ENCODE measurements around the gene LRRC25. TPM values are rescaled to one million over a fixed set of nuclear protein-coding genes. Genes with fewer than 3 reads are reported as not detected.
"Not testable (repeated sequence)": the region's sequence is repeated elsewhere in the genome, so short reads cannot be mapped to it uniquely, and the experiment has no call there.

The LRRC25 gene
- total RNA-seq, 1 experiment from 2014 or later, result 0.31 TPM

DNA sequence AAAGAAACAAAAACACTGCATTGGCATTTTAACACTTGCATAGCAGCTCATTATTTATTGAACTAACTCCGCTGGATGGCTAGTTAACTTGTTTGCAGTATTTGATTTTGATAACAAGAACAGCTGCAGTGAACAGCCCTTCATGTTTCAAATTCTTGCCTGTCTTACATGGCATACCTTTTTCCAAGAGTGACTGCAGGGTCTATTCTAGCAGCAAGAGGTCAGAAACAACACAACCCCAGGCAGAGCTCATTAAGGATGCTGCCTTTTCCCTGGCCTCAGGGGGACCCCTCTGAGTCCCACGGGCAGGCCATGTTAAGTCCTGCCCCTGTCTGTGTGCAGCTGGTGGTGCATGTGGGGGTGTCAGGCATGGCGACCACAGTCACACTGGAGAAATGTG lies 40.4 kb downstream of the LRRC25 start:
- TF ChIP-seq SOX15 (CRISPR knock-in tag; IDR thresholded peaks at IDR 0.05), result no peak
- TF ChIP-seq ZNF263 (CRISPR knock-in tag; IDR thresholded peaks at IDR 0.05; ENCODE audit: low read depth), result no peak
- TF ChIP-seq RORB (CRISPR knock-in tag; IDR thresholded peaks at IDR 0.05), result no peak
- TF ChIP-seq ESRRA (CRISPR knock-in tag; IDR thresholded peaks at IDR 0.05; ENCODE audit: borderline replicate concordance), result no peak
- TF ChIP-seq, protein P1, sequence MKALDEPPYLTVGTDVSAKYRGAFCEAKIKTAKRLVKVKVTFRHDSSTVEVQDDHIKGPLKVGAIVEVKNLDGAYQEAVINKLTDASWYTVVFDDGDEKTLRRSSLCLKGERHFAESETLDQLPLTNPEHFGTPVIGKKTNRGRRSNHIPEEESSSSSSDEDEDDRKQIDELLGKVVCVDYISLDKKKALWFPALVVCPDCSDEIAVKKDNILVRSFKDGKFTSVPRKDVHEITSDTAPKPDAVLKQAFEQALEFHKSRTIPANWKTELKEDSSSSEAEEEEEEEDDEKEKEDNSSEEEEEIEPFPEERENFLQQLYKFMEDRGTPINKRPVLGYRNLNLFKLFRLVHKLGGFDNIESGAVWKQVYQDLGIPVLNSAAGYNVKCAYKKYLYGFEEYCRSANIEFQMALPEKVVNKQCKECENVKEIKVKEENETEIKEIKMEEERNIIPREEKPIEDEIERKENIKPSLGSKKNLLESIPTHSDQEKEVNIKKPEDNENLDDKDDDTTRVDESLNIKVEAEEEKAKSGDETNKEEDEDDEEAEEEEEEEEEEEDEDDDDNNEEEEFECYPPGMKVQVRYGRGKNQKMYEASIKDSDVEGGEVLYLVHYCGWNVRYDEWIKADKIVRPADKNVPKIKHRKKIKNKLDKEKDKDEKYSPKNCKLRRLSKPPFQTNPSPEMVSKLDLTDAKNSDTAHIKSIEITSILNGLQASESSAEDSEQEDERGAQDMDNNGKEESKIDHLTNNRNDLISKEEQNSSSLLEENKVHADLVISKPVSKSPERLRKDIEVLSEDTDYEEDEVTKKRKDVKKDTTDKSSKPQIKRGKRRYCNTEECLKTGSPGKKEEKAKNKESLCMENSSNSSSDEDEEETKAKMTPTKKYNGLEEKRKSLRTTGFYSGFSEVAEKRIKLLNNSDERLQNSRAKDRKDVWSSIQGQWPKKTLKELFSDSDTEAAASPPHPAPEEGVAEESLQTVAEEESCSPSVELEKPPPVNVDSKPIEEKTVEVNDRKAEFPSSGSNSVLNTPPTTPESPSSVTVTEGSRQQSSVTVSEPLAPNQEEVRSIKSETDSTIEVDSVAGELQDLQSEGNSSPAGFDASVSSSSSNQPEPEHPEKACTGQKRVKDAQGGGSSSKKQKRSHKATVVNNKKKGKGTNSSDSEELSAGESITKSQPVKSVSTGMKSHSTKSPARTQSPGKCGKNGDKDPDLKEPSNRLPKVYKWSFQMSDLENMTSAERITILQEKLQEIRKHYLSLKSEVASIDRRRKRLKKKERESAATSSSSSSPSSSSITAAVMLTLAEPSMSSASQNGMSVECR (CRISPR knock-in tag; IDR thresholded peaks at IDR 0.05; ENCODE audit: borderline replicate concordance), result no peak
- TF ChIP-seq ZBTB21 (CRISPR knock-in tag; IDR thresholded peaks at IDR 0.05; ENCODE audit: borderline replicate concordance), result no peak
- TF ChIP-seq, protein P2, sequence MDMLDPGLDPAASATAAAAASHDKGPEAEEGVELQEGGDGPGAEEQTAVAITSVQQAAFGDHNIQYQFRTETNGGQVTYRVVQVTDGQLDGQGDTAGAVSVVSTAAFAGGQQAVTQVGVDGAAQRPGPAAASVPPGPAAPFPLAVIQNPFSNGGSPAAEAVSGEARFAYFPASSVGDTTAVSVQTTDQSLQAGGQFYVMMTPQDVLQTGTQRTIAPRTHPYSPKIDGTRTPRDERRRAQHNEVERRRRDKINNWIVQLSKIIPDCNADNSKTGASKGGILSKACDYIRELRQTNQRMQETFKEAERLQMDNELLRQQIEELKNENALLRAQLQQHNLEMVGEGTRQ (CRISPR knock-in tag; IDR thresholded peaks at IDR 0.05), result no peak
- TF ChIP-seq TEAD1 (CRISPR knock-in tag; IDR thresholded peaks at IDR 0.05), result no peak
- no peak for TF ChIP-seq ZNF671 (CRISPR knock-in tag; IDR thresholded peaks at IDR 0.05)
- TF ChIP-seq, protein P3, sequence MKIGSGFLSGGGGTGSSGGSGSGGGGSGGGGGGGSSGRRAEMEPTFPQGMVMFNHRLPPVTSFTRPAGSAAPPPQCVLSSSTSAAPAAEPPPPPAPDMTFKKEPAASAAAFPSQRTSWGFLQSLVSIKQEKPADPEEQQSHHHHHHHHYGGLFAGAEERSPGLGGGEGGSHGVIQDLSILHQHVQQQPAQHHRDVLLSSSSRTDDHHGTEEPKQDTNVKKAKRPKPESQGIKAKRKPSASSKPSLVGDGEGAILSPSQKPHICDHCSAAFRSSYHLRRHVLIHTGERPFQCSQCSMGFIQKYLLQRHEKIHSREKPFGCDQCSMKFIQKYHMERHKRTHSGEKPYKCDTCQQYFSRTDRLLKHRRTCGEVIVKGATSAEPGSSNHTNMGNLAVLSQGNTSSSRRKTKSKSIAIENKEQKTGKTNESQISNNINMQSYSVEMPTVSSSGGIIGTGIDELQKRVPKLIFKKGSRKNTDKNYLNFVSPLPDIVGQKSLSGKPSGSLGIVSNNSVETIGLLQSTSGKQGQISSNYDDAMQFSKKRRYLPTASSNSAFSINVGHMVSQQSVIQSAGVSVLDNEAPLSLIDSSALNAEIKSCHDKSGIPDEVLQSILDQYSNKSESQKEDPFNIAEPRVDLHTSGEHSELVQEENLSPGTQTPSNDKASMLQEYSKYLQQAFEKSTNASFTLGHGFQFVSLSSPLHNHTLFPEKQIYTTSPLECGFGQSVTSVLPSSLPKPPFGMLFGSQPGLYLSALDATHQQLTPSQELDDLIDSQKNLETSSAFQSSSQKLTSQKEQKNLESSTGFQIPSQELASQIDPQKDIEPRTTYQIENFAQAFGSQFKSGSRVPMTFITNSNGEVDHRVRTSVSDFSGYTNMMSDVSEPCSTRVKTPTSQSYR (CRISPR knock-in tag; IDR thresholded peaks at IDR 0.05), result no peak
- TF ChIP-seq CREB1 (CRISPR knock-in tag; IDR thresholded peaks at IDR 0.05), result no peak
- no peak for TF ChIP-seq EMX1 (CRISPR knock-in tag; IDR thresholded peaks at IDR 0.05)
- TF ChIP-seq ETV6 (CRISPR knock-in tag; IDR thresholded peaks at IDR 0.05), result no peak
- TF ChIP-seq ZNF416 (CRISPR knock-in tag; IDR thresholded peaks at IDR 0.05), result no peak
- TF ChIP-seq, protein P4, sequence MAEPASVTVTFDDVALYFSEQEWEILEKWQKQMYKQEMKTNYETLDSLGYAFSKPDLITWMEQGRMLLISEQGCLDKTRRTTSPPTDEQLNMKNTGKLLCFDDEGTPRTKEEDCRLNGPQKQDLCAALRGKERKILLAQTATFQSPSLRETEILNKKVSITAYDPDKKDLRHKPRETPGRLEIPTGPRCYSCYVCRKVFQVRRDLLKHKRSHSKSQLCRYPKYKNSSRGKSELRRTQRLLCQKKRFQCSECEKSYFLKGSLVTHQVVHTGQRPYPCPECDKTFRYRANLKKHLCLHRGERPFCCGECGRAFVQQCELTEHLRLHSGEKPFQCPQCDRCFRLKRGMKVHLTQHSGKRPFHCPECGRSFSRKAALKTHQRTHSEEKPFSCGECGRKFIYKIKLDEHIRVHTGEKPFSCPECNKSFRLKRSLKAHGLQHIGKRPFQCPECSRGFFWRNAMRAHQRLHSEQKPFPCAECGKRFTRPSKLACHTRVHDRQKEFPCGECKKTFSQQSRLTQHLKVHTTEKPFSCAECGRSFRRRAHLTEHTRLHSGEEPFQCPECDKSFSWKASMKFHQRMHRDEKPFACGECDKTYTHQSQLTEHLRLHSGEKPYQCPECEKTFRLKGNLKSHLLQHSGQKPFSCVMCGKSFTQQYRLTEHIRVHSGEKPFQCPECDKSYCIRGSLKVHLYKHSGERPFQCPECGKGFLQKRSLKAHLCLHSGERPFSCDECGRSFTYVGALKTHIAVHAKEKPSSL (CRISPR knock-in tag; conservative IDR thresholded peaks at IDR 0.05), result no peak
- TF ChIP-seq, protein P5, sequence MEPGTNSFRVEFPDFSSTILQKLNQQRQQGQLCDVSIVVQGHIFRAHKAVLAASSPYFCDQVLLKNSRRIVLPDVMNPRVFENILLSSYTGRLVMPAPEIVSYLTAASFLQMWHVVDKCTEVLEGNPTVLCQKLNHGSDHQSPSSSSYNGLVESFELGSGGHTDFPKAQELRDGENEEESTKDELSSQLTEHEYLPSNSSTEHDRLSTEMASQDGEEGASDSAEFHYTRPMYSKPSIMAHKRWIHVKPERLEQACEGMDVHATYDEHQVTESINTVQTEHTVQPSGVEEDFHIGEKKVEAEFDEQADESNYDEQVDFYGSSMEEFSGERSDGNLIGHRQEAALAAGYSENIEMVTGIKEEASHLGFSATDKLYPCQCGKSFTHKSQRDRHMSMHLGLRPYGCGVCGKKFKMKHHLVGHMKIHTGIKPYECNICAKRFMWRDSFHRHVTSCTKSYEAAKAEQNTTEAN (CRISPR knock-in tag; IDR thresholded peaks at IDR 0.05), result no peak
- TF ChIP-seq, protein P6, sequence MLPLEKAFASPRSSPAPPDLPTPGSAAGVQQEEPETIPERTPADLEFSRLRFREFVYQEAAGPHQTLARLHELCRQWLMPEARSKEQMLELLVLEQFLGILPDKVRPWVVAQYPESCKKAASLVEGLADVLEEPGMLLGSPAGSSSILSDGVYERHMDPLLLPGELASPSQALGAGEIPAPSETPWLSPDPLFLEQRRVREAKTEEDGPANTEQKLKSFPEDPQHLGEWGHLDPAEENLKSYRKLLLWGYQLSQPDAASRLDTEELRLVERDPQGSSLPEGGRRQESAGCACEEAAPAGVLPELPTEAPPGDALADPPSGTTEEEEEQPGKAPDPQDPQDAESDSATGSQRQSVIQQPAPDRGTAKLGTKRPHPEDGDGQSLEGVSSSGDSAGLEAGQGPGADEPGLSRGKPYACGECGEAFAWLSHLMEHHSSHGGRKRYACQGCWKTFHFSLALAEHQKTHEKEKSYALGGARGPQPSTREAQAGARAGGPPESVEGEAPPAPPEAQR (CRISPR knock-in tag; IDR thresholded peaks at IDR 0.05), result no peak
- TF ChIP-seq, protein P7, sequence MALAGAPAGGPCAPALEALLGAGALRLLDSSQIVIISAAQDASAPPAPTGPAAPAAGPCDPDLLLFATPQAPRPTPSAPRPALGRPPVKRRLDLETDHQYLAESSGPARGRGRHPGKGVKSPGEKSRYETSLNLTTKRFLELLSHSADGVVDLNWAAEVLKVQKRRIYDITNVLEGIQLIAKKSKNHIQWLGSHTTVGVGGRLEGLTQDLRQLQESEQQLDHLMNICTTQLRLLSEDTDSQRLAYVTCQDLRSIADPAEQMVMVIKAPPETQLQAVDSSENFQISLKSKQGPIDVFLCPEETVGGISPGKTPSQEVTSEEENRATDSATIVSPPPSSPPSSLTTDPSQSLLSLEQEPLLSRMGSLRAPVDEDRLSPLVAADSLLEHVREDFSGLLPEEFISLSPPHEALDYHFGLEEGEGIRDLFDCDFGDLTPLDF (CRISPR knock-in tag; IDR thresholded peaks at IDR 0.05), result no peak
- ATAC-seq (no peak), DNase-seq (ENCODE audit: low spot score) (no peak)
- no peak overlapping the region for H3K4me3 Mint-ChIP-seq
- no peaks in the 10 kb centered on the region for H3K9me3 Mint-ChIP-seq
- no peaks in the 10 kb centered on the region for H3K27me3 Mint-ChIP-seq (ENCODE audit: low read depth)
- ChIA-PET POLR2A (no interaction called here), CTCF (interaction anchor here (0.8 to 1.1 kb wide), 4 partner anchors 29 to 84 kb away, joined by 3 to 6 read pairs (median 4); no protein-coding TSS in a partner anchor)
- peaks cover 56% of the 10 kb centered on the region for H3K36me3 Mint-ChIP-seq
- no peak overlapping the region for H3K27ac Mint-ChIP-seq
- no peaks in the 10 kb centered on the region for H3K4me1 Mint-ChIP-seq

DNA sequence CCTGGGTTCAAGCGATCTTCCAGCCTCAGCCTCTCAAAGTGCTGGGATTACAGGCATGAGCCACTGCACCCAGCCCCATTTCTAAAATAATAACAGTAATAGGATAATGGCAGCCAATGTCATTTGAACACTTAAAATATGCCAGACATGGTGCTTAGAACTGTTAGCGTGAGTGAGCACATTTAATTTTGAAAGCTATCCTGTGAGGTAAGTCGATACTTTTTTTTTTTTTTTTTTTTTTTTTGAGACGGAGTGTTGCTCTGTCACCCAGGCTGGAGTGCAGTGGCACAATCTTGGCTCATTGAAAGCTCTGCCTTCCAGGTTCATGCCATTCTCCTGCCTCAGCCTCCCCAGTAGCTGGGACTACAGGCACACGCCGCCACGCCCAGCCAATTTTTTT lies 42.7 kb downstream of the LRRC25 start:
- not testable (repeated sequence) for H3K4me3 Mint-ChIP-seq; H3K9me3 Mint-ChIP-seq; H3K27ac Mint-ChIP-seq; ATAC-seq; H3K4me1 Mint-ChIP-seq; H3K27me3 Mint-ChIP-seq (ENCODE audit: low read depth); DNase-seq (ENCODE audit: low spot score)
- CTCF ChIA-PET, result interaction anchor here (0.7 to 1.9 kb wide), 3 partner anchors 34 to 76 kb away, joined by 3 to 11 read pairs (median 5); no protein-coding TSS in a partner anchor
- POLR2A ChIA-PET, result interaction anchor here (0.6 kb wide), 2 partner anchors 34 to 1107 kb away, joined by 4 to 5 read pairs; no protein-coding TSS in a partner anchor
- H3K36me3 Mint-ChIP-seq, result peaks cover 52% of the 10 kb centered on the region

Data from WTC11 (cell line).